SK-N-SH (cell line): ENCODE results near the gene SCD. TPM values are rescaled to one million over a fixed set of nuclear protein-coding genes. Genes with fewer than 3 reads are reported as not detected.
A peak's percentile ranks its signal among the peaks of the same experiment; 100 is the strongest.

Experiments used
- CTCF ChIA-PET: fragments of 300-600, 350-600 bp; formaldehyde crosslinking; extraction: SDS; loops from one replicate; lab custom pipeline; 2021; lab: Yijun Ruan, JAX
- POLR2A ChIA-PET: fragments of 350-600 bp; sonication (Branson Sonifier 250); formaldehyde crosslinking; extraction: SDS; loops from one replicate; lab custom pipeline; 2020; ENCODE audit warnings: antibody characterized with exemption, inconsistent platforms; lab: Yijun Ruan, JAX
- DNase-seq: peaks from one replicate; pipeline ENCODE4 v3.0.0; 2012
- H2AFZ ChIP-seq: fragments of 200-600 bp; sonication (generic); 2 replicates; pipeline ENCODE4 v1.8.1; 2016; ENCODE audit warnings: antibody characterized with exemption, mild to moderate bottlenecking, low read depth
- H3F3A ChIP-seq: fragments of 200-600 bp; sonication (generic); replicated peaks from 2 replicates; pipeline ENCODE3; 2016; ENCODE audit warnings: antibody characterized with exemption, mild to moderate bottlenecking; ENCODE audit not compliant: insufficient read depth
- H3K27ac ChIP-seq, 2 experiments: fragments of 200-500 bp in 1 of 2; fragments of 200-600 bp in 1 of 2; sonication (Bioruptor generic) in 1 of 2; sonication (generic), shearing (Covaris generic) in 1 of 2; 2 replicates each; pipeline versions ENCODE4 v1.5.1 to v1.6.1; 2014 to 2016; ENCODE audit warnings: low read depth in 2 of 2, inconsistent platforms in 1 of 2, low read length in 1 of 2, mild to moderate bottlenecking in 1 of 2, mixed read lengths in 1 of 2
- H3K27me3 ChIP-seq: fragments of 200-600 bp; sonication (generic), shearing (Covaris generic); 2 replicates; pipeline ENCODE4 v1.6.1; 2016; ENCODE audit warnings: mixed run types; ENCODE audit not compliant: insufficient read depth
- H3K36me3 ChIP-seq, 2 experiments: fragments of 200-500 bp in 1 of 2; fragments of 200-600 bp in 1 of 2; sonication (Bioruptor generic) in 1 of 2; sonication (generic) in 1 of 2; replicated peaks in 1 of 2; 2 replicates each; pipeline versions ENCODE3 to v1.5.1; 2014 to 2016; ENCODE audit warnings: low read length in 1 of 2, mild to moderate bottlenecking in 1 of 2; ENCODE audit not compliant: insufficient read depth in 2 of 2, control insufficient read depth in 1 of 2
- H3K4me1 ChIP-seq, 2 experiments: fragments of 200-500 bp in 1 of 2; fragments of 200-600 bp in 1 of 2; sonication (Bioruptor generic) in 1 of 2; sonication (generic), shearing (Covaris generic) in 1 of 2; 2 replicates each; pipeline versions ENCODE4 v1.5.1 to v1.6.1; 2014 to 2016; ENCODE audit warnings: low read depth in 1 of 2, low read length in 1 of 2, mixed run types in 1 of 2; ENCODE audit not compliant: insufficient read depth in 2 of 2, control insufficient read depth in 1 of 2
- H3K4me2 ChIP-seq: fragments of 200-600 bp; sonication (generic), shearing (Covaris generic); 2 replicates; pipeline ENCODE4 v1.6.1; 2017; ENCODE audit warnings: mixed run types
- H3K4me3 ChIP-seq, 2 experiments: fragments of 200-500 bp in 1 of 2; fragments of 200-600 bp in 1 of 2; sonication (Bioruptor generic) in 1 of 2; sonication (generic), shearing (Covaris generic) in 1 of 2; 2 replicates each; pipeline versions ENCODE4 v1.5.1 to v1.8.1; 2014 to 2016; ENCODE audit warnings: low read depth in 2 of 2, inconsistent platforms in 1 of 2, low read length in 1 of 2, mild to moderate bottlenecking in 1 of 2, mixed read lengths in 1 of 2, moderate library complexity in 1 of 2
- H3K79me2 ChIP-seq: fragments of 200-600 bp; sonication (generic); 2 replicates; pipeline ENCODE4 v1.8.1; 2017; ENCODE audit warnings: mild to moderate bottlenecking; ENCODE audit not compliant: insufficient read depth
- H3K9ac ChIP-seq: fragments of 200-600 bp; sonication (generic); 2 replicates; pipeline ENCODE4 v1.6.1; 2017; ENCODE audit warnings: mixed run types
- H3K9me2 ChIP-seq: fragments of 200-600 bp; sonication (generic); 2 replicates; pipeline ENCODE4 v1.6.1; 2017; ENCODE audit warnings: mixed run types
- H3K9me3 ChIP-seq: fragments of 200-600 bp; sonication (generic); 2 replicates; pipeline ENCODE4 v1.6.1; 2017; ENCODE audit warnings: mixed run types, mild to moderate bottlenecking, moderate library complexity
- H4K20me1 ChIP-seq: fragments of 200-600 bp; sonication (generic); 2 replicates; pipeline ENCODE4 v1.6.1; 2017; ENCODE audit warnings: mild to moderate bottlenecking, mixed run types; ENCODE audit not compliant: insufficient read depth
- CHD2 ChIP-seq: fragments of 150-350 bp; IDR thresholded peaks from 2 replicates; pipeline ENCODE4 v1.6.1; 2018; ENCODE audit warnings: low read length; ENCODE audit not compliant: partially characterized antibody
- ELF1 ChIP-seq: IDR thresholded peaks from 2 replicates; pipeline ENCODE4 v1.4.0; 2012
- EP300 ChIP-seq, 2 experiments: IDR thresholded peaks; 2 replicates each; pipeline versions ENCODE4 v1.4.0 to v1.6.1; 2012; ENCODE audit warnings: borderline replicate concordance in 1 of 2, low read depth in 1 of 2, low read length in 1 of 2
- FOSL2 ChIP-seq: IDR thresholded peaks from 2 replicates; pipeline ENCODE4 v1.4.0; 2012; ENCODE audit warnings: low read depth, mild to moderate bottlenecking, moderate library complexity, borderline replicate concordance
- FOXM1 ChIP-seq: IDR thresholded peaks from 2 replicates; pipeline ENCODE4 v1.4.0; 2012; ENCODE audit warnings: low read depth, mild to moderate bottlenecking
- GATA2 ChIP-seq: sonication (generic); formaldehyde crosslinking; IDR thresholded peaks from 2 replicates; pipeline ENCODE4 v1.5.0; 2020; ENCODE audit warnings: mild to moderate bottlenecking, missing genetic modification reagents
- JUND ChIP-seq: IDR thresholded peaks from 2 replicates; pipeline ENCODE4 v1.4.0; 2012
- MXI1 ChIP-seq: IDR thresholded peaks from 2 replicates; pipeline ENCODE4 v1.6.1; 2012; ENCODE audit warnings: mild to moderate bottlenecking, low read depth, low read length, improper control_type of control experiment
- NFIC ChIP-seq: IDR thresholded peaks from 2 replicates; pipeline ENCODE4 v1.4.0; 2012; ENCODE audit warnings: borderline replicate concordance
- NRF1 ChIP-seq: IDR thresholded peaks from 2 replicates; pipeline ENCODE4 v1.6.1; 2012; ENCODE audit warnings: low read depth, mild to moderate bottlenecking, low read length
- RAD21 ChIP-seq: IDR thresholded peaks from 2 replicates; pipeline ENCODE4 v1.6.1; 2012; ENCODE audit warnings: mild to moderate bottlenecking, low read length
- RCOR1 ChIP-seq: fragments of 150-350 bp; IDR thresholded peaks from 2 replicates; pipeline ENCODE4 v1.6.1; 2017; ENCODE audit warnings: antibody characterized with exemption, low read length
- RFX5 ChIP-seq: IDR thresholded peaks from 2 replicates; pipeline ENCODE4 v1.6.1; 2012; ENCODE audit warnings: mild to moderate bottlenecking, improper control_type of control experiment, low read length
- SMC3 ChIP-seq: IDR thresholded peaks from 2 replicates; pipeline ENCODE4 v1.6.1; 2012; ENCODE audit warnings: low read depth, low read length, improper control_type of control experiment
- TAF1 ChIP-seq: IDR thresholded peaks from 2 replicates; pipeline ENCODE4 v1.6.1; 2012; ENCODE audit warnings: low read depth, mild to moderate bottlenecking, low read length, moderate library complexity, borderline replicate concordance
- TCF12 ChIP-seq: IDR thresholded peaks from 2 replicates; pipeline ENCODE4 v1.4.0; 2012
- TEAD4 ChIP-seq: IDR thresholded peaks from 2 replicates; pipeline ENCODE4 v1.4.0; 2012; ENCODE audit warnings: mild to moderate bottlenecking, borderline replicate concordance; ENCODE audit not compliant: insufficient read depth
- YY1 ChIP-seq: IDR thresholded peaks from 2 replicates; pipeline ENCODE4 v1.4.0; 2012; ENCODE audit warnings: low read depth, mild to moderate bottlenecking
- WGBS: methylation state at CpG from one replicate; pipeline ENCODE4 v1.1.6; 2017; ENCODE audit warnings: low lambda C conversion rate; 5-methylcytosine and 5-hydroxymethylcytosine counted together
- polyA plus RNA-seq, 3 experiments: library from polyadenylated mRNA; depleted of rRNA; stranded (reverse); fragments of >200 nt; gene quantifications; 2 replicates each; pipeline ENCODE4 v1.2.3, GENCODE V29; 2012
- TF ChIP-seq, protein P1 (sequence below): fragments of 200-600 bp; sonication (generic); IDR thresholded peaks from 2 replicates; pipeline ENCODE4 v1.6.1; 2017; ENCODE audit warnings: antibody characterized with exemption, mild to moderate bottlenecking, moderate library complexity
- TF ChIP-seq, protein P2 (sequence below): fragments of 150-350 bp; IDR thresholded peaks from 2 replicates; pipeline ENCODE4 v1.6.1; 2016; ENCODE audit warnings: mild to moderate bottlenecking, low read depth, low read length
- TF ChIP-seq, protein P3 (sequence below): IDR thresholded peaks from 2 replicates; pipeline ENCODE4 v1.4.0; 2012; ENCODE audit warnings: low read depth, borderline replicate concordance
- TF ChIP-seq, protein P4 (sequence below): IDR thresholded peaks from 2 replicates; pipeline ENCODE4 v1.4.0; 2012; ENCODE audit warnings: low read depth

Gene SCD
- polyA plus RNA-seq, 1 of the 3 experiments (the other 2 are of a cell fraction) = 19.7 TPM

DNA sequence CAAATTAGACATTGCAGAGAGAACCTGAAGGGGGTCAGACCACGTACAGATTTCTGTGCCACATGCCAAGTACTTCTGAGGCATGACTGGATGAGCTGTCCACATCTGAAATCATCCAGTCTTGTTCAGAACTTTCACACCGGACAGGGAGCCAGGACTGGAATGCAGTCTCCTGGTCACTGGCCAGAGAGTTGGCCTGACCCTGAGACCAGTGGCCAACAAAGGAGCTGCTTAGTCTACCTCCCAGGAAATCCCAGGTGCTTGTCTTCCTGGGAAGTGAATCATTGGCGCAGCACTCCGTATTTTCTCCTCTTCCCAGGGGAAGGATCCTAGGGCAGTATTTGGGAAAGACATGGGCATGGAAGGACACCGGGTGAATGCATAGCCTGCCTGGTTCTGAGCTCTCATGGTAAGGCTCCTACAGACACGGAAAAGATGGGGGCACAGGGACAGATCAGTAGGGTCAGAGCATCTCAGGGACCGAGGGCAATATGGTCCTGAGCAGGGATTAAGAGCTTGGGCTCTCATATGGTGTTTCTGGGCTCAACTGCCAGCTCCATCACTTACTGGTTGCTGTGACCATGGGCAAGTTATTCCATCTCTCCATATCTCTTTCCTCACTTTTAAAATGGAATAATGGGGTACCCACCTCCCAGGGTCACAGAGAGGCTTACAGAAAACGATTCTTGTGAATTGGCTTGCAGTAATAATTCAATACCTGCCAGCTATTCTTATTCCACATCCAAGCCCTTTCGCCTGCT, 1.3 kb upstream of the SCD start (continued):
- TF ChIP-seq RAD21 (no peak), FOXM1 (no peak), ELF1 (no peak), NFIC (0 out of 2 replicates have a peak, but pooled peaks have one; percentile 12), RFX5 (no peak), TAF1 (no peak), TEAD4 (no peak), JUND (no peak), SMC3 (no peak), NRF1 (no peak)
- TF ChIP-seq, protein P1, sequence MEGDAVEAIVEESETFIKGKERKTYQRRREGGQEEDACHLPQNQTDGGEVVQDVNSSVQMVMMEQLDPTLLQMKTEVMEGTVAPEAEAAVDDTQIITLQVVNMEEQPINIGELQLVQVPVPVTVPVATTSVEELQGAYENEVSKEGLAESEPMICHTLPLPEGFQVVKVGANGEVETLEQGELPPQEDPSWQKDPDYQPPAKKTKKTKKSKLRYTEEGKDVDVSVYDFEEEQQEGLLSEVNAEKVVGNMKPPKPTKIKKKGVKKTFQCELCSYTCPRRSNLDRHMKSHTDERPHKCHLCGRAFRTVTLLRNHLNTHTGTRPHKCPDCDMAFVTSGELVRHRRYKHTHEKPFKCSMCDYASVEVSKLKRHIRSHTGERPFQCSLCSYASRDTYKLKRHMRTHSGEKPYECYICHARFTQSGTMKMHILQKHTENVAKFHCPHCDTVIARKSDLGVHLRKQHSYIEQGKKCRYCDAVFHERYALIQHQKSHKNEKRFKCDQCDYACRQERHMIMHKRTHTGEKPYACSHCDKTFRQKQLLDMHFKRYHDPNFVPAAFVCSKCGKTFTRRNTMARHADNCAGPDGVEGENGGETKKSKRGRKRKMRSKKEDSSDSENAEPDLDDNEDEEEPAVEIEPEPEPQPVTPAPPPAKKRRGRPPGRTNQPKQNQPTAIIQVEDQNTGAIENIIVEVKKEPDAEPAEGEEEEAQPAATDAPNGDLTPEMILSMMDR = no peak
- TF ChIP-seq, protein P2, sequence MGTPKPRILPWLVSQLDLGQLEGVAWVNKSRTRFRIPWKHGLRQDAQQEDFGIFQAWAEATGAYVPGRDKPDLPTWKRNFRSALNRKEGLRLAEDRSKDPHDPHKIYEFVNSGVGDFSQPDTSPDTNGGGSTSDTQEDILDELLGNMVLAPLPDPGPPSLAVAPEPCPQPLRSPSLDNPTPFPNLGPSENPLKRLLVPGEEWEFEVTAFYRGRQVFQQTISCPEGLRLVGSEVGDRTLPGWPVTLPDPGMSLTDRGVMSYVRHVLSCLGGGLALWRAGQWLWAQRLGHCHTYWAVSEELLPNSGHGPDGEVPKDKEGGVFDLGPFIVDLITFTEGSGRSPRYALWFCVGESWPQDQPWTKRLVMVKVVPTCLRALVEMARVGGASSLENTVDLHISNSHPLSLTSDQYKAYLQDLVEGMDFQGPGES = no peak
- TF ChIP-seq, protein P3, sequence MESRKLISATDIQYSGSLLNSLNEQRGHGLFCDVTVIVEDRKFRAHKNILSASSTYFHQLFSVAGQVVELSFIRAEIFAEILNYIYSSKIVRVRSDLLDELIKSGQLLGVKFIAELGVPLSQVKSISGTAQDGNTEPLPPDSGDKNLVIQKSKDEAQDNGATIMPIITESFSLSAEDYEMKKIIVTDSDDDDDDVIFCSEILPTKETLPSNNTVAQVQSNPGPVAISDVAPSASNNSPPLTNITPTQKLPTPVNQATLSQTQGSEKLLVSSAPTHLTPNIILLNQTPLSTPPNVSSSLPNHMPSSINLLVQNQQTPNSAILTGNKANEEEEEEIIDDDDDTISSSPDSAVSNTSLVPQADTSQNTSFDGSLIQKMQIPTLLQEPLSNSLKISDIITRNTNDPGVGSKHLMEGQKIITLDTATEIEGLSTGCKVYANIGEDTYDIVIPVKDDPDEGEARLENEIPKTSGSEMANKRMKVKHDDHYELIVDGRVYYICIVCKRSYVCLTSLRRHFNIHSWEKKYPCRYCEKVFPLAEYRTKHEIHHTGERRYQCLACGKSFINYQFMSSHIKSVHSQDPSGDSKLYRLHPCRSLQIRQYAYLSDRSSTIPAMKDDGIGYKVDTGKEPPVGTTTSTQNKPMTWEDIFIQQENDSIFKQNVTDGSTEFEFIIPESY = no peak

DNA sequence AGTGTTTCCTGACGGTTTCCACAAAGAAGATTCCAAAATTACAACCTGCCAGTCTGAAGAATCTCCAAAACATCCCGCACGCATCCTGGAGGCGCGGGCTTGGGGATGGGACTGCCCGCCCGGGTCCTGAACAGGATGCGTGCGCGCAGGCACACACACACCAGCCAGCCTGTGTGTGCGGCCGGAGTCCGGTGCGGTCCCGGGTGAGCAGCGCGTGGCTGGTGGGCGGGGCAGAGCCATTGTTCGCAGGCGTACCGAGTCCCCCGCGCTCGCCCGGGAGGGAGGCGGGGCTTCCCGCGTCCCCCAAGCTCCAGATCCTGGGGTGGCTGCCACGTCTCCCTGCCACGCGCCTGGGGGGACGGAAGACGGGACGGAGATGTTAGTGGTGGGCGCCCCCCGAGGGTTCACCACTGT, 675 bp upstream of the SCD start:
- Histone ChIP-seq H2AFZ (peak overlapping the region; percentile 89; the same call in 1 of the 2 replicates), H3K9ac (peak overlapping the region; percentile 58; the same call in 1 of the 2 replicates), H3K27ac (peak overlapping the region in 1 of 2 experiments; percentile 94; a peak in 2 of 4 replicates), H3K4me3 (peak overlapping the region; percentile 90 to 95), H3K4me1 (peaks cover 0 to 48% of the 10 kb centered on the region in 2 experiments; a peak in 1 of 4 replicates), H3K9me3 (no peaks in the 10 kb centered on the region), H3K9me2 (no peaks in the 10 kb centered on the region), H3K4me2 (peak overlapping the region; percentile 96), H3K79me2 (no peaks in the 10 kb centered on the region), H3K36me3 (peaks cover 0 to 27% of the 10 kb centered on the region in 2 experiments), H4K20me1 (no peaks in the 10 kb centered on the region), H3K27me3 (no peaks in the 10 kb centered on the region)
- peak; percentile 93 for DNase-seq
- whole genome bisulfite sequencing = 1% methylated on average over 13 of the region's 36 CpGs
- ChIA-PET POLR2A (interaction anchor here (0.8 to 4.0 kb wide), 14 partner anchors 9 to 173 kb away, joined by 3 to 53 read pairs (median 6); partner anchors contain the start of gene BLOC1S2), CTCF (interaction anchor here (0.9 to 24.3 kb wide), 10 partner anchors 9 to 532 kb away, joined by 3 to 432 read pairs (median 4); partner anchors contain the start of gene HIF1AN)
- TF ChIP-seq TCF12 = no peak
- TF ChIP-seq, protein P4, sequence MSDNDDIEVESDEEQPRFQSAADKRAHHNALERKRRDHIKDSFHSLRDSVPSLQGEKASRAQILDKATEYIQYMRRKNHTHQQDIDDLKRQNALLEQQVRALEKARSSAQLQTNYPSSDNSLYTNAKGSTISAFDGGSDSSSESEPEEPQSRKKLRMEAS = peak; percentile 79
- TF ChIP-seq GATA2 (CRISPR knock-in tag) = no peak
- TF ChIP-seq TEAD4 = no peak
- TF ChIP-seq RCOR1 = no peak
- TF ChIP-seq JUND = no peak
- no peak for TF ChIP-seq YY1
- TF ChIP-seq EP300 (IDR thresholded peaks at IDR 0.05; ENCODE audit: borderline replicate concordance in 1 of 2, low read depth in 1 of 2, low read length in 1 of 2) = no peak; a peak in 1 of 4 replicates
- peak; percentile 43; the same call in 1 of the 2 replicates for TF ChIP-seq TAF1
- no peak for TF ChIP-seq SMC3
- peak; percentile 47 for TF ChIP-seq NRF1
- no peak for TF ChIP-seq FOSL2
- peak; percentile 92 for TF ChIP-seq MXI1
- peak; percentile 11 for TF ChIP-seq CHD2
- TF ChIP-seq, all 33 proteins: peak for 5
- H3F3A ChIP-seq = peaks cover 4% of the 10 kb centered on the region
